Neural cell (in vitro differentiated cells): ENCODE data around the gene HEYL. TPM values are rescaled to one million over a fixed set of nuclear protein-coding genes. Genes with fewer than 3 reads are reported as not detected.

Experiments used
- H2AFZ ChIP-seq: fragments of 200-600, 300-800 bp; sonication (generic), shearing (Covaris generic); 2 replicates; pipeline ENCODE4 v1.6.0; 2014; ENCODE audit warnings: low read depth, mild to moderate bottlenecking, antibody characterized with exemption, low read length, moderate library complexity
- H3F3A ChIP-seq: fragments of 200-600 bp; shearing (Covaris generic); 2 replicates; pipeline ENCODE4 v1.6.1; 2016; ENCODE audit warnings: mild to moderate bottlenecking, moderate library complexity, mixed read lengths, antibody characterized with exemption, low read length; ENCODE audit not compliant: insufficient read depth, poor library complexity, severe bottlenecking
- H3K27ac ChIP-seq: fragments of 200-600, 300-800 bp; sonication (generic), shearing (Covaris generic); 2 replicates; pipeline ENCODE4 v1.5.1; 2014; ENCODE audit warnings: mild to moderate bottlenecking, low read length, moderate library complexity
- H3K27me3 ChIP-seq: fragments of 300-800, 200-600 bp; sonication (generic), shearing (Covaris generic); 2 replicates; pipeline ENCODE4 v1.6.0; 2014; ENCODE audit warnings: mild to moderate bottlenecking, low read depth, low read length, moderate library complexity; ENCODE audit not compliant: insufficient read depth
- H3K36me3 ChIP-seq: fragments of 300-800, 200-600 bp; sonication (generic), shearing (Covaris generic); 2 replicates; pipeline ENCODE4 v1.5.1; 2014; ENCODE audit warnings: mild to moderate bottlenecking, antibody characterized with exemption, low read length, moderate library complexity; ENCODE audit not compliant: insufficient read depth
- H3K4me2 ChIP-seq: fragments of 300-800, 200-600 bp; sonication (generic), shearing (Covaris generic); 2 replicates; pipeline ENCODE4 v1.6.0; 2014; ENCODE audit warnings: mild to moderate bottlenecking, low read length
- H3K4me3 ChIP-seq: fragments of 300-800, 200-600 bp; sonication (generic), shearing (Covaris generic); 2 replicates; pipeline ENCODE4 v1.5.1; 2014; ENCODE audit warnings: mild to moderate bottlenecking, low read length, moderate library complexity
- H3K79me2 ChIP-seq: fragments of 200-600 bp; shearing (Covaris generic); replicated peaks from 2 replicates; pipeline ENCODE4 v1.6.0; 2014; ENCODE audit warnings: mild to moderate bottlenecking, low read length, moderate library complexity; ENCODE audit not compliant: insufficient read depth
- H3K9ac ChIP-seq: fragments of 300-800, 200-600 bp; sonication (generic), shearing (Covaris generic); 2 replicates; pipeline ENCODE4 v1.6.1; 2016; ENCODE audit warnings: mild to moderate bottlenecking, low read length, mixed read lengths
- H3K9me2 ChIP-seq: fragments of 200-600 bp; shearing (Covaris generic); 2 replicates; pipeline ENCODE4 v1.6.1; 2016; ENCODE audit warnings: mild to moderate bottlenecking, low read length, mixed read lengths; ENCODE audit not compliant: insufficient read depth
- H3K9me3 ChIP-seq: fragments of 200-600, 300-800 bp; sonication (generic), shearing (Covaris generic); 2 replicates; pipeline ENCODE4 v1.6.1; 2016; ENCODE audit warnings: mild to moderate bottlenecking, mixed run types, low read length, moderate library complexity, mixed read lengths
- H4K20me1 ChIP-seq: fragments of 200-600 bp; shearing (Covaris generic); 2 replicates; pipeline ENCODE4 v1.6.1; 2016; ENCODE audit warnings: mild to moderate bottlenecking, mixed run types; ENCODE audit not compliant: insufficient read depth
- CTCF ChIP-seq: fragments of 450-650 bp; IDR thresholded peaks from 2 replicates; pipeline ENCODE4 v1.5.1; 2014; ENCODE audit warnings: antibody characterized with exemption, mild to moderate bottlenecking, moderate library complexity; ENCODE audit not compliant: poor library complexity, severe bottlenecking
- EP300 ChIP-seq: fragments of 450-650 bp; conservative IDR thresholded peaks from 2 replicates; pipeline ENCODE4 v1.6.1; 2014; ENCODE audit warnings: antibody characterized with exemption, mild to moderate bottlenecking, moderate library complexity; ENCODE audit not compliant: poor library complexity, severe bottlenecking
- EZH2 ChIP-seq: fragments of 200-600, 300-800 bp; shearing (Covaris generic), sonication (generic); IDR thresholded peaks from 2 replicates; pipeline ENCODE4 v1.6.1; 2014; ENCODE audit warnings: antibody characterized with exemption, low read length, borderline replicate concordance, mild to moderate bottlenecking; ENCODE audit not compliant: insufficient read depth, poor library complexity, severe bottlenecking
- MXI1 ChIP-seq: fragments of 450-650 bp; conservative IDR thresholded peaks from 2 replicates; pipeline ENCODE4 v1.6.1; 2014; ENCODE audit warnings: antibody characterized with exemption, mild to moderate bottlenecking; ENCODE audit not compliant: poor library complexity, severe bottlenecking
- POLR2AphosphoS5 ChIP-seq: IDR thresholded peaks from 2 replicates; pipeline ENCODE4 v1.6.1; 2012
- RAD21 ChIP-seq: fragments of 450-650 bp; conservative IDR thresholded peaks from 2 replicates; pipeline ENCODE4 v1.6.1; 2014; ENCODE audit warnings: antibody characterized with exemption, mild to moderate bottlenecking, moderate library complexity
- REST ChIP-seq: IDR thresholded peaks from 2 replicates; pipeline ENCODE4 v1.6.1; 2012; ENCODE audit warnings: borderline replicate concordance
- SMC3 ChIP-seq: fragments of 450-650 bp; conservative IDR thresholded peaks from 2 replicates; pipeline ENCODE4 v1.6.1; 2014; ENCODE audit warnings: antibody characterized with exemption, mild to moderate bottlenecking, moderate library complexity; ENCODE audit not compliant: poor library complexity
- TAF1 ChIP-seq: IDR thresholded peaks from 2 replicates; pipeline ENCODE4 v1.6.1; 2012; ENCODE audit warnings: low read depth
- polyA plus RNA-seq: library from polyadenylated mRNA; depleted of rRNA; stranded (reverse); fragments of >200 nt; gene quantifications from 2 replicates; pipeline ENCODE4 v1.2.3, GENCODE V29; 2014

HEYL gene
- polyA plus RNA-seq, 1 donor from 2014 or later, result not detected

GRCh38 chr1:39680751-39681150, 41.3 kb upstream of the HEYL start:
- no peak overlapping the region for H3K27ac ChIP-seq
- H2AFZ ChIP-seq, result no peak overlapping the region
- H3K9ac ChIP-seq, result no peak overlapping the region
- H3K9me3 ChIP-seq, result no peaks in the 10 kb centered on the region
- H3F3A ChIP-seq, result no peaks in the 10 kb centered on the region
- peaks cover 14% of the 10 kb centered on the region for H3K36me3 ChIP-seq
- H3K4me3 ChIP-seq, result peak overlapping the region; percentile 20
- no peak for TF ChIP-seq TAF1
- no peak for TF ChIP-seq EP300
- no peak for TF ChIP-seq MXI1
- peaks cover 34% of the 10 kb centered on the region for H3K27me3 ChIP-seq
- H4K20me1 ChIP-seq, result no peaks in the 10 kb centered on the region
- H3K9me2 ChIP-seq, result no peaks in the 10 kb centered on the region
- no peak overlapping the region for H3K4me2 ChIP-seq
- no peaks in the 10 kb centered on the region for H3K79me2 ChIP-seq

- Histone ChIP-seq H3K27me3 (peaks cover 28% of the 10 kb centered on the region), H3K9ac (no peak overlapping the region), H3K27ac (no peak overlapping the region), H3K9me3 (no peaks in the 10 kb centered on the region), H4K20me1 (no peaks in the 10 kb centered on the region), H2AFZ (no peak overlapping the region), H3K9me2 (no peaks in the 10 kb centered on the region), H3K4me2 (no peak overlapping the region), H3K4me3 (no peak overlapping the region), H3K79me2 (no peaks in the 10 kb centered on the region), H3F3A (no peaks in the 10 kb centered on the region), H3K36me3 (peaks cover 14% of the 10 kb centered on the region)
- TF ChIP-seq MXI1 (no peak), CTCF (no peak), EP300 (no peak), RAD21 (no peak), TAF1 (no peak), POLR2AphosphoS5 (no peak), EZH2 (no peak), SMC3 (no peak), REST (no peak)
Observed at GRCh38 chr1:39679821-39680220, 40.4 kb upstream of the HEYL start.

GRCh38 chr1:39678889-39679288, 39.4 kb upstream of the HEYL start:
- H3K4me2 ChIP-seq, result no peak overlapping the region
- no peaks in the 10 kb centered on the region for H3K79me2 ChIP-seq
- H3K9me3 ChIP-seq, result no peaks in the 10 kb centered on the region
- H3K4me3 ChIP-seq, result no peak overlapping the region
- peaks cover 20% of the 10 kb centered on the region for H3K27me3 ChIP-seq
- no peak overlapping the region for H2AFZ ChIP-seq
- H3K27ac ChIP-seq, result no peak overlapping the region
- H4K20me1 ChIP-seq, result no peaks in the 10 kb centered on the region
- no peak for TF ChIP-seq EP300
- no peak for TF ChIP-seq EZH2
- peaks cover 14% of the 10 kb centered on the region for H3K36me3 ChIP-seq
- no peak overlapping the region for H3K9ac ChIP-seq
- no peaks in the 10 kb centered on the region for H3F3A ChIP-seq
- H3K9me2 ChIP-seq, result no peaks in the 10 kb centered on the region
